ENCODE data around the gene CACNA2D1.

CACNA2D1 gene

GRCh38 chr7:82230811-82231581 lies 212.6 kb downstream of the CACNA2D1 start:
- DNase-seq (ENCODE audit: low read depth): no peak

GRCh38 chr7:82229164-82229563 lies 214.4 kb downstream of the CACNA2D1 start:
- no peak for DNase-seq (ENCODE audit: low read depth)

- DNase-seq (ENCODE audit: low read depth): no peak
Observed at GRCh38 chr7:82226191-82226590, 217.4 kb downstream of the CACNA2D1 start.

- DNase-seq (ENCODE audit: low read depth): no peak
Observed at GRCh38 chr7:82224529-82224928, 219.0 kb downstream of the CACNA2D1 start.

- DNase-seq (ENCODE audit: low read depth): no peak
Observed at GRCh38 chr7:82223580-82223979, 220.0 kb downstream of the CACNA2D1 start.

GRCh38 chr7:82221152-82221674 lies 222.4 kb downstream of the CACNA2D1 start:
- DNase-seq (ENCODE audit: low read depth): no peak

GRCh38 chr7:82212466-82212865 lies 231.1 kb downstream of the CACNA2D1 start:
- no peak for DNase-seq (ENCODE audit: low read depth)

- DNase-seq (ENCODE audit: low read depth): no peak
Observed at GRCh38 chr7:82211333-82211732, 232.2 kb downstream of the CACNA2D1 start.

GRCh38 chr7:82210416-82211184 lies 233.0 kb downstream of the CACNA2D1 start:
- DNase-seq (ENCODE audit: low read depth): no peak

- no peak for DNase-seq (ENCODE audit: low read depth)
Observed at GRCh38 chr7:82209179-82209747, 234.3 kb downstream of the CACNA2D1 start.

- DNase-seq (ENCODE audit: low read depth): no peak
Observed at GRCh38 chr7:82204694-82205093, 238.9 kb downstream of the CACNA2D1 start.

GRCh38 chr7:82202965-82203364 lies 240.6 kb downstream of the CACNA2D1 start:
- no peak for DNase-seq (ENCODE audit: low read depth)

GRCh38 chr7:82202107-82202506 lies 241.5 kb downstream of the CACNA2D1 start:
- DNase-seq (ENCODE audit: low read depth): no peak

GRCh38 chr7:82200601-82201000 lies 243.0 kb downstream of the CACNA2D1 start:
- no peak for DNase-seq (ENCODE audit: low read depth)

- no peak for DNase-seq (ENCODE audit: low read depth)
Observed at GRCh38 chr7:82194016-82194643, 249.4 kb downstream of the CACNA2D1 start.

GRCh38 chr7:82188636-82189035 lies 254.9 kb downstream of the CACNA2D1 start:
- no peak for DNase-seq (ENCODE audit: low read depth)

GRCh38 chr7:82185443-82185842 lies 258.1 kb downstream of the CACNA2D1 start:
- no peak for DNase-seq (ENCODE audit: low read depth)

GRCh38 chr7:82183634-82184033 lies 259.9 kb downstream of the CACNA2D1 start:
- DNase-seq (ENCODE audit: low read depth): no peak

- DNase-seq (ENCODE audit: low read depth): no peak
Observed at GRCh38 chr7:82179311-82179710, 264.3 kb downstream of the CACNA2D1 start.

- no peak for DNase-seq (ENCODE audit: low read depth)
Observed at GRCh38 chr7:82175319-82175718, 268.3 kb downstream of the CACNA2D1 start.

GRCh38 chr7:82173400-82174021 lies 270.1 kb downstream of the CACNA2D1 start:
- no peak for DNase-seq (ENCODE audit: low read depth)

GRCh38 chr7:82172881-82173280 lies 270.7 kb downstream of the CACNA2D1 start:
- DNase-seq (ENCODE audit: low read depth): no peak
